ENCODE measurements around the gene BCKDHA.
"Not testable (repeated sequence)": the region's sequence is repeated elsewhere in the genome, so short reads cannot be mapped to it uniquely, and the experiment has no call there.

DNA sequence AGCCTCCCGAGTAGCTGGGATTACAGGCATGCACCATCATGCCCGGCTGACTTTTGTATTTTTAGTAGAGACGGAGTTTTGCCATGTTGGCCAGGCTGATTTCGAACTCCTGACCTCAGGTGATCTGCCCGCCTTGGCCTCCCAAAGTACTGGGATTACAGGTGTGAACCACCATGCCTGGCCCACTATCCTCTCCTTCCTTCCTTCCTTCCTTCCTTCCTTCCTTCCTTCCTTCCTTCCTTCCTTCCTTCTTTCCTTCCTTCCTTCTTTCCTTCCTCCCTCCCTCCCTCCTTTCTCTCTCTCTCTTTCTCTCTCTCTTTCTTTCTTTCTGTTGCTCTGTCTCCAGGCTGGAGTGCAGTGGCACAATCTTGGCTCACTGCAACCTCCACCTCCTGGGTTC is 26.5 kb upstream of the BCKDHA start:
- TF ChIP-seq ZNF384 (IDR thresholded peaks at IDR 0.05); L3MBTL2 (conservative IDR thresholded peaks at IDR 0.05); SUZ12 (IDR thresholded peaks at IDR 0.05); FOXM1 (IDR thresholded peaks at IDR 0.05; ENCODE audit: borderline replicate concordance); PKNOX1 (IDR thresholded peaks at IDR 0.05); FOXA1 (IDR thresholded peaks at IDR 0.05); ELF4 (IDR thresholded peaks at IDR 0.05); ARNT (IDR thresholded peaks at IDR 0.05); TARDBP (IDR thresholded peaks at IDR 0.05); BHLHE40 (IDR thresholded peaks at IDR 0.05; ENCODE audit: borderline replicate concordance); SP1 (IDR thresholded peaks at IDR 0.05); LEF1 (IDR thresholded peaks at IDR 0.05; ENCODE audit: borderline replicate concordance); CTBP1 (IDR thresholded peaks at IDR 0.05; ENCODE audit: borderline replicate concordance): not testable (repeated sequence)
